Stomach (tissue), 9 donors: Measurements from ENCODE around the gene SLC25A33. TPM values are rescaled to one million over a fixed set of nuclear protein-coding genes. Genes with fewer than 3 reads are reported as not detected.

Source experiments
- DNase-seq, 2 donors: peaks; one replicate each; pipeline versions ENCODE4 v3.0.0 to v3.0.0-alpha.2; 2013 to 2019
- H3K27ac ChIP-seq, 5 donors: fragments of 200-600 bp in 4 of 5; sonication (generic) in 4 of 5; one replicate each; pipeline ENCODE4 v1.5.1; 2013 to 2019; ENCODE audit warnings: mild to moderate bottlenecking in 1 of 5, moderate library complexity in 1 of 5
- H3K27me3 ChIP-seq, 3 donors: fragments of 200-600 bp; sonication (generic); one replicate each; pipeline ENCODE4 v1.5.1; 2017 to 2019; ENCODE audit warnings: mixed run types in 1 of 3
- H3K36me3 ChIP-seq, 4 donors: fragments of 200-600 bp; sonication (generic); 1 replicate in 3 of 4; 2 replicates in 1 of 4; pipeline ENCODE4 v1.5.1; 2016 to 2019
- H3K4me1 ChIP-seq, 4 donors: fragments of 200-600 bp; sonication (generic); one replicate each; pipeline ENCODE4 v1.5.1; 2016 to 2019
- H3K4me3 ChIP-seq, 4 donors: fragments of 200-600 bp; sonication (generic) in 3 of 4; one replicate each; pipeline ENCODE4 v1.5.1; 2016 to 2019; ENCODE audit warnings: mild to moderate bottlenecking in 1 of 4
- H3K9me3 ChIP-seq, 4 donors: fragments of 200-600 bp; sonication (generic); one replicate each; pipeline ENCODE4 v1.5.1; 2016 to 2019
- CTCF ChIP-seq, 7 experiments: fragments of 450-650 bp in 4 of 7; fragments of 200-600 bp in 3 of 7; sonication (generic) in 3 of 7; IDR thresholded peaks; one replicate each; pipeline ENCODE4 v1.5.1; 2016 to 2019; ENCODE audit warnings: antibody characterized with exemption in 7 of 7, control low read depth in 2 of 7, mild to moderate bottlenecking in 1 of 7
- EP300 ChIP-seq: sonication (generic); formaldehyde crosslinking; IDR thresholded peaks from one replicate; pipeline ENCODE4 v1.6.1; 2017; ENCODE audit warnings: antibody characterized with exemption
- POLR2A ChIP-seq, 4 donors: fragments of 450-650 bp; IDR thresholded peaks; one replicate each; pipeline ENCODE4 v1.6.1; 2016; ENCODE audit warnings: antibody characterized with exemption in 4 of 4, control low read depth in 2 of 4, mild to moderate bottlenecking in 1 of 4, moderate library complexity in 1 of 4
- POLR2AphosphoS5 ChIP-seq, 3 donors: sonication (generic); formaldehyde crosslinking; IDR thresholded peaks; one replicate each; pipeline ENCODE4 v1.6.1; 2016; ENCODE audit warnings: antibody characterized with exemption in 3 of 3
- WGBS, 5 donors: extraction: QIAGEN DNeasy Blood & Tissue Kit in 3 of 5; methylation state at CpG; one replicate each; pipeline versions ENCODE4 v1.1.5 to v1.1.7; 2013 to 2018; 5-methylcytosine and 5-hydroxymethylcytosine counted together
- intact Hi-C: fragments of 100-400 bp; cut with DNase I; formaldehyde crosslinking; loops from one replicate; pipeline ENCODE4 v1.15.1; 2023; ENCODE audit warnings: low total_unique reads
- polyA plus RNA-seq, 3 donors: library from polyadenylated mRNA; stranded (reverse); fragments of 200-250 nt; gene quantifications; one replicate each; pipeline ENCODE4 v1.2.3, GENCODE V29; 2013
- total RNA-seq, 5 donors: library from RNA; depleted of rRNA; stranded (reverse); fragments of >200 nt; gene quantifications; one replicate each; pipeline versions ENCODE4 v1.1.0 to v1.2.3, GENCODE V29; 2014 to 2016
- donor health status: healthy with polysubstance abuse.
- donor health status: Bipolar disorder and iron deficiency.
- donor health status: healthy.

Gene SLC25A33
- total and polyA plus RNA-seq, 8 donors, result 0.58 to 15.2 (median 5.2) TPM

DNA sequence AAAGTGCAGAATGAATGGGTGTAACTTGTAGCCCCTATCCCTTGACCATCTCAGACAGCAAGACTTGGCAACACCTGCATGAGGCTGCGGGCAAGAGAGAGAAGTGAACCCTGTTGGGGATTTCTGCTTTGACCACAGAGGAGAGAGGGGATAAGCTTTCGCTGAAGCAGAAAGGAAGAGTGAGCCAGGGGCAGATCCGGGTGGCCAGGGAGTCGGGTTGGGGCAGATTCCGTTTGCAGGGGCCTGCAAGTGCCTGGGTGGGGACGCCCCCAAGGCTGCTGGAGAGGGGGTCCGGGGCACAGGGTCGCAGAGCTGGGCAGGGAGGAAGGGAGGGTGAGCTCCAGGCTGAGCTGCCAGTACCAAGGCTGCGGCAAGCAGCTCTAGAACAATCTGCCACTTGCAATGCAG lies 86.9 kb downstream of the SLC25A33 start:
- DNase-seq, result no peak

DNA sequence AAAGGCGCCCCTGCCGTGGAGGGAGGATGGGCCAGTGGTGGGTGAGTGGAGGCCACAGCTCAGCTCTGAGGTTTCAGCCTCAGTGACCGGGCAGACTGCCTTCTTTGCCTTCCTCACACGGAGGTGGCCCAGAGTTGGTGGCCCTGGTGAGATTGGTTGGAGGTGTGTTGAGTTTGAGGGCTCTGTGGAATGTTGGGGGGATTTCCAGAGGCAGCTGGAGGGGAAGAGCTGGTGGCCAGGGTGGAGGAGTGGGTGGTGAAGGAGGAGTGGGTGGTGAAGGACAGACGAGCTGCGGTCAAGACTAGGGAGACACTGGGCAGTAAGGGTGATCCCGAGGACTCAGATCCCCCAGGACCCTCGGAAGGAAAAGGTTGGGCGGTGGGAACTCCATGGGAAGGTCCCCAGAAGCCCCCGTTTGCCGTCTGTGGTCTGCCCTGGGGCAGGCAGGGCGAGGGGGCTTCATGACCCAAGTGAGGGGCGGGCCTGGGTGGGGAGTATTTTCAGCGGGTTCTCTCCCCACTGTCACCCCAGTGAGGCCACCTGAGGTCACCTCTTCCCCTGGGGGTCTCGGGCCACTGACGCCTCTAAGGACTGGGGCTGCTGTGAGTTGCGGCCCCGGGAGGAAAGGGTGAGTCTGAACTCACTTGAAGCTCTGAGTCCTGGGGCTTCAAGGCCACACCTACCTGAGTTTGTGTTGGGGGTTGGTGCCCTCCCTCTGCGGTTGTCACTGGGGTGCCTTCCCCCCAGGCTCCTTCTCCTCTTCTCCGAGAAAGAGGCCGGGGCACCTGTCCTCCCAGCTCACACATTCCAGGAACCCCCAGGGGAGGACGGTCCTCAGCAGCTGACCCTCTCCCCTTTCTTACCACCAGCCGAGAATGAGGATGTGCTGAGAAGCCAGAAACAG lies 89.5 kb downstream of the SLC25A33 start:
- WGBS, 5 donors, result 55 to 64% (median 60%) methylated on average over 17 to 23 of the region's 23 CpGs
- peak in 1 of 2 donors; percentile 34 for DNase-seq
- intact Hi-C loops, result loop anchor here (5.0 kb wide), 1 partner anchor 239 kb away; no protein-coding TSS in a partner anchor
- Histone ChIP-seq H3K9me3 (no peaks in the 10 kb centered on the region), H3K27me3 (peaks cover 0 to 24% (median 13%) of the 10 kb centered on the region in 3 donors), H3K36me3 (no peaks in the 10 kb centered on the region), H3K27ac (peak overlapping the region; percentile 11 to 79 (median 46)), H3K4me3 (peak overlapping the region in 2 of 4 donors; percentile 5 to 23), H3K4me1 (peaks cover 0 to 27% (median 15%) of the 10 kb centered on the region in 4 donors)
- TF ChIP-seq EP300 (no peak), CTCF (IDR thresholded peaks at IDR 0.05) (no peak), POLR2AphosphoS5 (IDR thresholded peaks at IDR 0.05) (no peak), POLR2A (IDR thresholded peaks at IDR 0.05) (no peak)

More for the DNA sequence above, 86.9 kb downstream of the SLC25A33 start:
- intact Hi-C loops, result loop anchor here (5.0 kb wide), 1 partner anchor 241 kb away; no protein-coding TSS in a partner anchor
- Histone ChIP-seq H3K4me3 (peak overlapping the region in 2 of 4 donors; percentile 21 to 26), H3K9me3 (no peaks in the 10 kb centered on the region), H3K4me1 (peaks cover 0 to 27% (median 15%) of the 10 kb centered on the region in 4 donors), H3K27ac (no peak overlapping the region), H3K36me3 (no peaks in the 10 kb centered on the region), H3K27me3 (peaks cover 0 to 24% (median 13%) of the 10 kb centered on the region in 3 donors)
- no peak for TF ChIP-seq CTCF (IDR thresholded peaks at IDR 0.05)
- no peak for TF ChIP-seq EP300
- TF ChIP-seq POLR2AphosphoS5 (IDR thresholded peaks at IDR 0.05), result no peak
- no peak for TF ChIP-seq POLR2A (IDR thresholded peaks at IDR 0.05)
- WGBS, 5 donors, result 55 to 72% (median 68%) methylated on average over 7 to 9 of the region's 9 CpGs

- Histone ChIP-seq H3K4me3 (peak overlapping the region; percentile 4 to 26 (median 14)), H3K4me1 (peaks cover 0 to 27% (median 15%) of the 10 kb centered on the region in 4 donors), H3K9me3 (no peaks in the 10 kb centered on the region), H3K27ac (peak overlapping the region; percentile 11 to 79 (median 58)), H3K27me3 (peaks cover 0 to 19% (median 13%) of the 10 kb centered on the region in 3 donors), H3K36me3 (no peaks in the 10 kb centered on the region)
- intact Hi-C loops, result loop anchor here (5.0 kb wide), 1 partner anchor 238 kb away; no protein-coding TSS in a partner anchor
- 27 to 44% (median 40%) methylated on average over 4 to 29 of the region's 29 CpGs for WGBS, 5 donors
- DNase-seq, result peak; percentile 46 to 65
- no peak for TF ChIP-seq EP300
- no peak for TF ChIP-seq CTCF (IDR thresholded peaks at IDR 0.05)
- peak in 1 of 3 donors; percentile 16 for TF ChIP-seq POLR2AphosphoS5 (IDR thresholded peaks at IDR 0.05)
Observed at GRCh38 chr1:9629445-9630201, 90.4 kb downstream of the SLC25A33 start.
